Central memory CD4-positive, alpha-beta T cell (primary cell): ENCODE measurements around the gene TSPAN16.
"Not testable (repeated sequence)": the region's sequence is repeated elsewhere in the genome, so short reads cannot be mapped to it uniquely, and the experiment has no call there.

ENCODE experiments used
- DNase-seq: peaks from one replicate; pipeline ENCODE4 v3.0.0; 2022

The TSPAN16 gene

DNA sequence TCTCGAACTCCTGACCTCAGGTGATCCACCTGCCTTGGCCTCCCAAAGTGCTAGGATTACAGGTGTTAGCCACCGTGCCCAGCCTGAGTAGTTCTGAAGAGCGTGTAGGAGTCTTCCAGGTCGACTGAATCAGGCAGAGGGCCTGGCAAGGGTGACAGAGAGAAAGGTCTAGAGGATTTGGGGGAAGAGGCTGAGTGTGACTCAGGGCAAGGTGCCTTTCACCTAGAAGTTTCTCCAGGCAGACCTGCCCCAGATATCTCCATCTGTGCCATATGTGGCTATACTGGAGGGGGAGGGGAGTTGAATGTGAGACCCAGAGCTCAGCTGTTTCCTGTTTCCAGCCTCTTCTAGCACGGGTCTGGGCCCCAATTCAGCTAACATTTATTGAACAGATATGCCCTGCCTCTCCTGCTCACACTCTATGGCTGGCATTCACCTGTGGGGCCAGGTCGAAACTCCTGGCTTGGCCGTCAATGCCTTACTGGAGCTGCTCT is 51.6 kb downstream of the TSPAN16 start:
- no peak for DNase-seq

DNA sequence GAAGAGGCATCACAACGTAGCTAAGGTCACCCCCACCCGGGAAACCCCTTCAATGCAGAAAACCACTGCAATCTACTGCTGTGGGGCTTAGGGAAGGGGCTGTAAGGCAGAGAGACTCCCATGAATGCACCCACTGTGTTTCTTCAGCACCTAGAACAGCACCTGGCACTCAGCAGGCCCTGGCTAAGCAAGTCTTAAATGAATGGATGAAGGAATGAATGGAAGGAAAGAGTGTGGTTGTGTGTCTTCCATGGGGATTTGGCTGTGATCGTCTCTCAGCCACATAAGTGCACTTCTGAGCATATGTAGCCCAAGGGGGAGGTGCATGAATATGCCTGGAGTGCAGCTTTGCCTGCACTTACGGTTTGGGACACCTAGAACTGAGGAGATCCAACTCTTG is 53.2 kb downstream of the TSPAN16 start:
- no peak for DNase-seq

DNA sequence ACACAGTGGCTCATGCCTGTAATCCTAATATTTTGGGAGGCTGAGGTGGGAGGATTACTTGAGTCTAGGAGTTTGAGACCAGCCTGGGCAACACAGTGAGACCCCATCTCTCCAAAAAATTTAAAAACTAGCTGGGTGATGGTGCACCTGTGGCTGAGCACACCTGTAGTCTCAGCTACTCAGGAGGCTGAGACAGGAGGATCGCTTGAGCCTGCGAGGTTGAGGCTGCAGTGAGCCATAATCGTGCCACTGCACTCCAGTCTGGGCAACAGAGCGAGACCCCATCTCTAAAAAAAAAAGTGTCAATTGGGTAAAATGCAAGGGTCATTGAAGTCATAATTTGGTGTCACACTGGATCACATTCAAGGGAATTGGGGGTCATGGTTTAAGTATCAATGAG is 58.1 kb downstream of the TSPAN16 start:
- not testable (repeated sequence) for DNase-seq

DNA sequence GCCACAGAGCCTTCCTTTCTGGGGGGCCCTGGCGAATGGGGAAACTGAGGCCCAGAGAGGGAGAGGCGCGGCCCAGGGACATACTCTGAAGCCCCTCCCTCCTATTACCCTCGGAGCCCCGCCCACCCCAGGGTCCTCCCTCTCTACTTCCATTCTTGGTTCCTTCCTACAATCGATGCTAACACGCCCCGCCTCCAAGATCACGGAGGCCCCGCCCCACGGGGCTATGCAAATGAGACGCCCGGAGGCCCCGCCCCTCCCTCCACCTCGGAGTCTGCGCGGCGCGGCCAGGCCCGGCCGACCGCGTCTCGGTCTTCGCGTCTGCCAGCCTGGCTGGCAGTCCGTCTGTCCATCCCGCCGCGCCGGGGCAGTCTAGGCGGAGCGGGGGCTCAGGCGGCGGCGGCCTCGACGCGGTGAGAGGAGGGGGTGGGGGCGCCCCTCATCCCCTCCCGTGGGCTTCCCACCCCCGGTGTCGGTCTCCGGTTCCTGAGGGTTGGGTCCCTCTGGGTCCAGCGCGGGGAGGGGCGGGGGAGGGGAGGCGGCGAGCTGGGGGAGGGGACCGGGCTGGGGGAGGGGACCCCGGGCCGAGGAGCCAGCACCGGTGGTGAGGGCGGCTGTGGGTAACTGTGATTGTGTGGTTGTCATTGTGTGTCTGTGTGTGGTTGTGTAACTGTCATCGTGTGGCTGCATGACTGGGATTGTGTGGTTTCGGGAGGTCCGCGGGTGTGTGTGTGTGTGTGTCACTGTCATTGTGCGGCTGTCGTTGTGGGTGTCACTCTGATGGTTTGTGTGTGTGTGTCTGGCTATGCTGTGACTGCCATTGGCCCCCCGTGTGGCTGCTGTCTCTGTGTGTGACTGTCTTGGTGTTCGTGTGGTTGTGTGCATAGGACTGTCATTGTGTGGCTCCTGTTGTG is 59.5 kb downstream of the TSPAN16 start, which contains the start of gene PLPPR2:
Gene PLPPR2 (plus strand): TSS at position 273 of the 914 bp plus-strand sequence. CDS start 2,242 bp downstream, outside the sequence.
- peak; percentile 78 for DNase-seq

DNA sequence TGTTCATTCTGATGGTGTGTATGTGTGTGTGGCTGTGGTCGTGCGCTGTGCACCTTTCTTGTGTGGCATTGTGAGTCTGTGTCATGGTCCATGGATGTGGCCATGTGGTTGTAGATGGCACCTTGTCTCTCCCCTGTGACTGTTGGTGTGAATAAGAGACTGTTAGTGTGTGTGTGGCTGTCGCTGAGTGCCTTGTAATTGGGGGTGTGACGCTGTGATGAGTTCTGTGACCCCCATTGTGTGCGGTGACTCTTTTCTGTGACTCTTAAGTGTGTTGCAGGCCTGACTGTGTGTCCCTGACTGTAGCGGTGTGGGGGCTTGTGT is 60.1 kb downstream of the TSPAN16 start:
- DNase-seq: no peak

DNA sequence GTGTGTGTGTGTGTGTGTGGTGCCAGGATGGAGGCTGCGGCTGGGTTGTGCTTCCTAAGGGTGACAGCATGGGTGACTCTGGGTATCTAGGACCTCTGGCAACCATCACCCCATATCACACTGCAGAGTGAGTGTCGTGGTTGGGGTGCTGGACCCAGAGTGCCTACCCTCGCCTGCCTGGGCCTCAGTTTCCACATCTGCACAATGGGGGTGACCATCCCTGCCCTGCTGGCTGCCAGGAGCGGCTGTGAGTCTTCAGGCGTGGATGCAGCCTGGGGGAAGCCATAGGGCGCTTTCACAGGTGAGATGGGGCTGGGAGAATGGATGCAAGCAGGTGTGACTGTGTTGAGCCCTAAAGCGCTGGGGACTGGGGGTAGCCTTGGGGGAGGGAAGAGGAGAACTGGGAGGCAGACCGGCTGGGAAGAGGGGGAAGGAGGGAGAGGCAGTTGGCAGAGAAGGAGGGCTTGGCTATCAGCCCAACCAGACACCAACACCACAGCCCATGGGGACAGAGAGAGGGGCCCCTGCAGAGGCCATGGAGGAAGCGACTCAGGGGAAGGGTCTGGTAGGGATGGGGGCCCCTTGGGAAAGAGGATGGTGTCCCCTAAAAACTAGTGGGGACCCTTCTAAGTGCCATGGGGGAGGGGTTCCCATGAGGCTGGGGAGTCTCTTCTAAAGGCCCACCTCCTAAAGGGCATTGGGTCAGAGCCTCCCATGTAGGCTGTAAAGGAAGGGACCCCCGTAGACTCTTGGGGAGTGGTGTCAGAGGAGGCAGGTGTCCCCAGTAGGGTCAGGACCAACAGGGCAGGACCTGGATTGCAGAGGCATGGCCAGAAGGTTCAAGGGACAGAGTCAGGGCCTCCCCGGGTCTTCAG is 61.0 kb downstream of the TSPAN16 start:
- DNase-seq: no peak

DNA sequence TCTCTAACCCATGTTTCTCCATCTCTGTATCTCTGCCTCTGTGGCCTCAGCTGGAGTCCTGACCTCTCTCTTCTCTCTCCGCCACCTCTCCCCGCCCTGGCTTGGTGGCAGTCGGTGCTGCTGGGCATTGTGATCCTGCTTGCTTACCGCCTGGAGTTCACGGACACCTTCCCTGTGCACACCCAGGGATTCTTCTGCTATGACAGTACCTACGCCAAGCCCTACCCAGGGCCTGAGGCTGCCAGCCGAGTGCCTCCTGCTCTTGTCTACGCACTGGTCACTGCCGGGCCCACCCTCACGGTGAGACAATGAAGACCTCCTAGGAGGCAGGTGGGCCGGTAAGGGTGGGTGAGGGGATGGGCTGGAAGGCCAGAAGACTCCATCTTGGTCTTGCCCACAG is 63.5 kb downstream of the TSPAN16 start:
- no peak for DNase-seq

DNA sequence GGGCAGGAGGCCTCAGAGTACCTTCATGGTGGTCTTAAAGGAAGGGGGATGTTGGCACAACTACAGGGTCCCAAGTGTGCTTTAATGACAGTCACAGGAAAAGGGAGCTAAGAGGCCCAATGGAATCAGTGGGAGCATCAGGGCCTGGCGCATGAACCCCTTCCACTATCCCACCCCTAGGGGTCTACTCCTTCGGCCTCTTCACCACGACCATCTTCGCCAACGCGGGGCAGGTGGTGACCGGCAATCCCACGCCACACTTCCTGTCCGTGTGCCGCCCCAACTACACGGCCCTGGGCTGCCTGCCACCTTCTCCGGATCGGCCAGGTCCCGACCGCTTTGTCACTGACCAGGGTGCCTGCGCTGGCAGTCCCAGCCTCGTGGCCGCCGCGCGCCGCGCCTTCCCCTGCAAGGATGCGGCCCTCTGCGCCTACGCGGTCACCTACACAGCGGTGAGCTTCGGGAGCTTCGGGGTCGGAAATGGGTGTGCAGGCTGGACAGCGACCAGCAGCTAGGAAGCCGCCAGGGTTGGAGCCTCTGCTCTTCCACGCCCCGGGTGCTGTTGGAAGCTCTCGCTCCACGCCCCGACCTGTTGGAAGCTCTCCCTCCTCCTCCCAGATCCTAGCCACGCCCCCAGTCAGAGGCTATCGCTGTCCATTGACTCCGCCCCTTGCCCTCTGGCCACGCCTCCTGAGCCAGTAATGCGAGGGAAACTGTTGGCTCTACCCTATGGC is 65.2 kb downstream of the TSPAN16 start:
- no peak for DNase-seq

DNA sequence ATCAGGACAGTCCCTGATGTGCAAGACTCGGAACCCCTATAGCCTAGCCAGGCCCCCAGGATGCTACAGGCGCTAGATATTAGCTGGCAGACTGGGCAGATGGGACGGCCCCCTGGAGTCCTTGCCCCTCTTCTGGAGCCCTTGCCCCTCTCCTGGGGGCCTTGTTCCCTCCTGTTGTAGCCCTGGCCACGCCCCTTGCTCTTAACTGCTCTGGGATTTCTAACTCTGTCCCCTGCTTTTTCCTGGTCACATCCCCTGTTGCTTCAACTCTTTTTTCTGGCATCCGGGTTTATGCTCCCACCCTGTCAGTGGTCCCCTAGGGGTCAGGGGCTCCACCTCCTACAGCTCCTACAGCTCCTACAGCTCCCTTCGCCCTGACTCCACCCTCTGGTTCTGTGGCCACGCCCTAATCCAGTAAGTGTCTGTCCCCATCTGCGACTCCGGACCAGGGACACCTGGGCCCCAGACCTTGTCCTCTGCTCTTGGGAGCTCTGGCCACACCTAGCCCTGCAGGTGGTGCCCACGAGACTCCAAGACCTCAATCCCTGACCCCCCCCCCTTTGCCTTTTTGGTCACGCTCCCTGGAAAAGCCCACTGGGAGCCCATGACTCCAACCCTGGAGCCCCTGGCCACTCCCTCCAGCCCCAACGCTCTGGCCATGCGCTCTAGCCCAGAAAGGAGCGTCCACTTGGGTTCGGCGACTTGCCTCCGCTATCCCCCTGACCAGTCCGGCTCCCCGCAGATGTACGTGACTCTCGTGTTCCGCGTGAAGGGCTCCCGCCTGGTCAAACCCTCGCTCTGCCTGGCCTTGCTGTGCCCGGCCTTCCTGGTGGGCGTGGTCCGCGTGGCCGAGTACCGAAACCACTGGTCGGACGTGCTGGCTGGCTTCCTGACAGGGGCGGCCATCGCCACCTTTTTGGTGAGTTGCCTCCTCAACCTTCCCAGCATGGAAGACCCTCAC is 66.1 kb downstream of the TSPAN16 start:
- DNase-seq: no peak

DNA sequence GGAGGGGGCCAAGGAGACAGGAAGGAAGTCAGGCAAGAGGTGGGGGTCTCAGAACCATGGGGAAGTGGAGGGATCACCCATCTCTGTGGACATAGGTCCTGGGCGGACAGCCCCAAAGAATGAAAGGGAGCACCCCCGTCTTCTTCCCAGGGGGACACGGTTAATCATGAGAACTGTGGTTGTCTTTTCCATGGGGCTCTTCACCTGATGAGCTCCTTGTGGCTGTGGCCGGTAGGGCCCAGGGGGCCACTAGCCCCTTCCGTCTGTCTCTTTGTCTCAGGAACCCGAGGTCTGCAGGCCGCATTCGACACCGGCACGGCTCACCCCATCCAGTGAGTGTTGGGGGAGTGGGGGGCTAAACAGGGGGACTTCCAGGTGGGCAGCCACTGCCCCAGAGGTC is 67.9 kb downstream of the TSPAN16 start:
- no peak for DNase-seq

DNA sequence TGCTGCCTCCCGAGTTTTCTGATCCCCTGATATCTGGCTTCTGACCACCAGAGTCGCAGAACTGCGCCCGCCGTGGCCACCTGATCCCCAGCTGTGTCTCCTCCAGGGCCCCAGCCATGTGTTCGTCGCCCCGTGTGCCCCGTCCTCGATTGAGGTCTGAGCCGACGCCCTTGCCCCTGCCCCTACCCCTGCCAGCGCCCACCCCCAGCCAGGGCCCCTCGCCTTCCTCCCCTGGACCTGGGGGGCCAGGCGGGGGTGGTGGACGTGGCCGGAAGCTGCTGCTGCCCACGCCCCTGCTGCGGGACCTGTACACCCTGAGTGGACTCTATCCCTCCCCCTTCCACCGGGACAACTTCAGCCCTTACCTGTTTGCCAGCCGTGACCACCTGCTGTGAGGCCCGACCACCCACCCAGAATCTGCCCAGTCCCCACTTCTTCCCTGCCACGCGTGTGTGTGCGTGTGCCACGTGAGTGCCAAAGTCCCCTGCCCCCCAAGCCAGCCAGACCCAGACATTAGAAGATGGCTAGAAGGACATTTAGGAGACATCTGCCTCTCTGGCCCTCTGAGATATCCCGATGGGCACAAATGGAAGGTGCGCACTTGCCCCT is 68.4 kb downstream of the TSPAN16 start:
- no peak for DNase-seq

DNA sequence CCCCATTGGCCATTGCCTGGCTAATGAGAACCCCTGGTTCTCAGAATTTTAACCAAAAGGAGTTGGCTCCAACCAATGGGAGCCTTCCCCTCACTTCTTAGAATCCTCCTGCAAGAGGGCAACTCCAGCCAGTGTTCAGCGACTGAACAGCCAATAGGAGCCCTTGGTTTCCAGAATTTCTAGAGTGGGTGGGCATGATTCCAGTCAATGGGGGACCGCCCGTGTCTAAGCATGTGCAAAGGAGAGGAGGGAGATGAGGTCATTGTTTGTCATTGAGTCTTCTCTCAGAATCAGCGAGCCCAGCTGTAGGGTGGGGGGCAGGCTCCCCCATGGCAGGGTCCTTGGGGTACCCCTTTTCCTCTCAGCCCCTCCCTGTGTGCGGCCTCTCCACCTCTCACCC is 69.0 kb downstream of the TSPAN16 start:
- DNase-seq: no peak
